Neural cell (in vitro differentiated cells): ENCODE data around the gene SAMD14. TPM values are rescaled to one million over a fixed set of nuclear protein-coding genes. Genes with fewer than 3 reads are reported as not detected.

Experiments used
- H2AFZ ChIP-seq: fragments of 200-600, 300-800 bp; sonication (generic), shearing (Covaris generic); 2 replicates; pipeline ENCODE4 v1.6.0; 2014; ENCODE audit warnings: low read depth, mild to moderate bottlenecking, antibody characterized with exemption, low read length, moderate library complexity
- H3F3A ChIP-seq: fragments of 200-600 bp; shearing (Covaris generic); 2 replicates; pipeline ENCODE4 v1.6.1; 2016; ENCODE audit warnings: mild to moderate bottlenecking, moderate library complexity, mixed read lengths, antibody characterized with exemption, low read length; ENCODE audit not compliant: insufficient read depth, poor library complexity, severe bottlenecking
- H3K27ac ChIP-seq: fragments of 200-600, 300-800 bp; sonication (generic), shearing (Covaris generic); 2 replicates; pipeline ENCODE4 v1.5.1; 2014; ENCODE audit warnings: mild to moderate bottlenecking, low read length, moderate library complexity
- H3K27me3 ChIP-seq: fragments of 300-800, 200-600 bp; sonication (generic), shearing (Covaris generic); 2 replicates; pipeline ENCODE4 v1.6.0; 2014; ENCODE audit warnings: mild to moderate bottlenecking, low read depth, low read length, moderate library complexity; ENCODE audit not compliant: insufficient read depth
- H3K36me3 ChIP-seq: fragments of 300-800, 200-600 bp; sonication (generic), shearing (Covaris generic); 2 replicates; pipeline ENCODE4 v1.5.1; 2014; ENCODE audit warnings: mild to moderate bottlenecking, antibody characterized with exemption, low read length, moderate library complexity; ENCODE audit not compliant: insufficient read depth
- H3K4me2 ChIP-seq: fragments of 300-800, 200-600 bp; sonication (generic), shearing (Covaris generic); 2 replicates; pipeline ENCODE4 v1.6.0; 2014; ENCODE audit warnings: mild to moderate bottlenecking, low read length
- H3K4me3 ChIP-seq: fragments of 300-800, 200-600 bp; sonication (generic), shearing (Covaris generic); 2 replicates; pipeline ENCODE4 v1.5.1; 2014; ENCODE audit warnings: mild to moderate bottlenecking, low read length, moderate library complexity
- H3K79me2 ChIP-seq: fragments of 200-600 bp; shearing (Covaris generic); replicated peaks from 2 replicates; pipeline ENCODE4 v1.6.0; 2014; ENCODE audit warnings: mild to moderate bottlenecking, low read length, moderate library complexity; ENCODE audit not compliant: insufficient read depth
- H3K9ac ChIP-seq: fragments of 300-800, 200-600 bp; sonication (generic), shearing (Covaris generic); 2 replicates; pipeline ENCODE4 v1.6.1; 2016; ENCODE audit warnings: mild to moderate bottlenecking, low read length, mixed read lengths
- H3K9me2 ChIP-seq: fragments of 200-600 bp; shearing (Covaris generic); 2 replicates; pipeline ENCODE4 v1.6.1; 2016; ENCODE audit warnings: mild to moderate bottlenecking, low read length, mixed read lengths; ENCODE audit not compliant: insufficient read depth
- H3K9me3 ChIP-seq: fragments of 200-600, 300-800 bp; sonication (generic), shearing (Covaris generic); 2 replicates; pipeline ENCODE4 v1.6.1; 2016; ENCODE audit warnings: mild to moderate bottlenecking, mixed run types, low read length, moderate library complexity, mixed read lengths
- H4K20me1 ChIP-seq: fragments of 200-600 bp; shearing (Covaris generic); 2 replicates; pipeline ENCODE4 v1.6.1; 2016; ENCODE audit warnings: mild to moderate bottlenecking, mixed run types; ENCODE audit not compliant: insufficient read depth
- CTCF ChIP-seq: fragments of 450-650 bp; IDR thresholded peaks from 2 replicates; pipeline ENCODE4 v1.5.1; 2014; ENCODE audit warnings: antibody characterized with exemption, mild to moderate bottlenecking, moderate library complexity; ENCODE audit not compliant: poor library complexity, severe bottlenecking
- EP300 ChIP-seq: fragments of 450-650 bp; conservative IDR thresholded peaks from 2 replicates; pipeline ENCODE4 v1.6.1; 2014; ENCODE audit warnings: antibody characterized with exemption, mild to moderate bottlenecking, moderate library complexity; ENCODE audit not compliant: poor library complexity, severe bottlenecking
- EZH2 ChIP-seq: fragments of 200-600, 300-800 bp; shearing (Covaris generic), sonication (generic); IDR thresholded peaks from 2 replicates; pipeline ENCODE4 v1.6.1; 2014; ENCODE audit warnings: antibody characterized with exemption, low read length, borderline replicate concordance, mild to moderate bottlenecking; ENCODE audit not compliant: insufficient read depth, poor library complexity, severe bottlenecking
- MXI1 ChIP-seq: fragments of 450-650 bp; conservative IDR thresholded peaks from 2 replicates; pipeline ENCODE4 v1.6.1; 2014; ENCODE audit warnings: antibody characterized with exemption, mild to moderate bottlenecking; ENCODE audit not compliant: poor library complexity, severe bottlenecking
- POLR2AphosphoS5 ChIP-seq: IDR thresholded peaks from 2 replicates; pipeline ENCODE4 v1.6.1; 2012
- RAD21 ChIP-seq: fragments of 450-650 bp; conservative IDR thresholded peaks from 2 replicates; pipeline ENCODE4 v1.6.1; 2014; ENCODE audit warnings: antibody characterized with exemption, mild to moderate bottlenecking, moderate library complexity
- REST ChIP-seq: IDR thresholded peaks from 2 replicates; pipeline ENCODE4 v1.6.1; 2012; ENCODE audit warnings: borderline replicate concordance
- SMC3 ChIP-seq: fragments of 450-650 bp; conservative IDR thresholded peaks from 2 replicates; pipeline ENCODE4 v1.6.1; 2014; ENCODE audit warnings: antibody characterized with exemption, mild to moderate bottlenecking, moderate library complexity; ENCODE audit not compliant: poor library complexity
- TAF1 ChIP-seq: IDR thresholded peaks from 2 replicates; pipeline ENCODE4 v1.6.1; 2012; ENCODE audit warnings: low read depth
- polyA plus RNA-seq: library from polyadenylated mRNA; depleted of rRNA; stranded (reverse); fragments of >200 nt; gene quantifications from 2 replicates; pipeline ENCODE4 v1.2.3, GENCODE V29; 2014

The SAMD14 gene
- polyA plus RNA-seq, 1 donor from 2014 or later, result 105 TPM

GRCh38 chr17:50087246-50087911 is 42.6 kb downstream of the SAMD14 start:
- Histone ChIP-seq H3F3A (no peaks in the 10 kb centered on the region), H4K20me1 (no peaks in the 10 kb centered on the region), H3K27ac (no peak overlapping the region), H2AFZ (no peak overlapping the region), H3K79me2 (no peaks in the 10 kb centered on the region), H3K9ac (no peak overlapping the region), H3K4me3 (no peak overlapping the region), H3K27me3 (no peaks in the 10 kb centered on the region), H3K4me2 (no peak overlapping the region), H3K9me3 (no peaks in the 10 kb centered on the region), H3K36me3 (no peaks in the 10 kb centered on the region), H3K9me2 (no peaks in the 10 kb centered on the region)
- peak; percentile 59 for TF ChIP-seq RAD21
- TF ChIP-seq EP300, result no peak
- TF ChIP-seq REST, result no peak
- no peak for TF ChIP-seq POLR2AphosphoS5
- TF ChIP-seq SMC3, result peak; percentile 40
- peak; percentile 61 for TF ChIP-seq CTCF
- no peak for TF ChIP-seq TAF1
- no peak for TF ChIP-seq EZH2
- TF ChIP-seq MXI1, result no peak

GRCh38 chr17:50081757-50082156 is 48.2 kb downstream of the SAMD14 start:
- TF ChIP-seq MXI1, result no peak
- no peak for TF ChIP-seq RAD21
- TF ChIP-seq EZH2, result no peak
- TF ChIP-seq SMC3, result no peak
- no peak for TF ChIP-seq CTCF
- TF ChIP-seq EP300, result no peak
- no peak for TF ChIP-seq REST
- no peak for TF ChIP-seq TAF1
- no peak for TF ChIP-seq POLR2AphosphoS5
- no peaks in the 10 kb centered on the region for H3K9me3 ChIP-seq
- H3K4me3 ChIP-seq, result no peak overlapping the region
- H4K20me1 ChIP-seq, result no peaks in the 10 kb centered on the region
- no peak overlapping the region for H3K27ac ChIP-seq
- H3K36me3 ChIP-seq, result no peaks in the 10 kb centered on the region
- no peaks in the 10 kb centered on the region for H3K79me2 ChIP-seq
- no peak overlapping the region for H3K4me2 ChIP-seq
- no peak overlapping the region for H2AFZ ChIP-seq
- H3K9me2 ChIP-seq, result no peaks in the 10 kb centered on the region
- H3K27me3 ChIP-seq, result no peaks in the 10 kb centered on the region
- no peaks in the 10 kb centered on the region for H3F3A ChIP-seq
- no peak overlapping the region for H3K9ac ChIP-seq
